ENCODE data around the gene CTAGE15. TPM values are rescaled to one million over a fixed set of nuclear protein-coding genes. Genes with fewer than 3 reads are reported as not detected.
A peak's percentile ranks its signal among the peaks of the same experiment; 100 is the strongest.
"Not testable (repeated sequence)": the region's sequence is repeated elsewhere in the genome, so short reads cannot be mapped to it uniquely, and the experiment has no call there.

Gene CTAGE15
- total and polyA plus RNA-seq, 4 donors = 0.04 to 5.9 (median 0.61) TPM

GRCh38 chr7:143617204-143617603 lies 45.6 kb downstream of the CTAGE15 start:
- not testable (repeated sequence) for DNase-seq; H3K9me3 ChIP-seq (ENCODE audit: control insufficient read depth in 4 of 4, insufficient read depth in 3 of 4, low read length in 3 of 4); ATAC-seq (ENCODE audit: insufficient read depth, low FRiP score); H3K4me3 ChIP-seq; H3K36me3 ChIP-seq (ENCODE audit: control insufficient read depth in 4 of 4, insufficient read depth in 4 of 4, low read length in 4 of 4); H3K27ac ChIP-seq (ENCODE audit: low read depth in 1 of 2, low read length in 1 of 2); H3K4me1 ChIP-seq (ENCODE audit: control insufficient read depth in 5 of 5, insufficient read depth in 5 of 5, low read length in 5 of 5); H3K9ac ChIP-seq (ENCODE audit: insufficient read depth in 1 of 2, low read length in 2 of 2); H3K27me3 ChIP-seq (ENCODE audit: control insufficient read depth in 3 of 3, insufficient read depth in 3 of 3, low read length in 2 of 3)
- WGBS, 2 donors = no CpG with 5 or more reads among the region's 1 CpG

GRCh38 chr7:143620058-143620457 lies 48.5 kb downstream of the CTAGE15 start:
- not testable (repeated sequence) for H3K4me3 ChIP-seq; H3K4me1 ChIP-seq (ENCODE audit: control insufficient read depth in 5 of 5, insufficient read depth in 5 of 5, low read length in 5 of 5); H3K27me3 ChIP-seq (ENCODE audit: control insufficient read depth in 3 of 3, insufficient read depth in 3 of 3, low read length in 2 of 3); H3K9ac ChIP-seq (ENCODE audit: insufficient read depth in 1 of 2, low read length in 2 of 2); H3K36me3 ChIP-seq (ENCODE audit: control insufficient read depth in 4 of 4, insufficient read depth in 4 of 4, low read length in 4 of 4); DNase-seq; H3K27ac ChIP-seq (ENCODE audit: low read depth in 1 of 2, low read length in 1 of 2); H3K9me3 ChIP-seq (ENCODE audit: control insufficient read depth in 4 of 4, insufficient read depth in 3 of 4, low read length in 3 of 4)
- peak; percentile 74 for ATAC-seq (ENCODE audit: insufficient read depth, low FRiP score)
- WGBS, 2 donors = 1% methylated on average over 13 of the region's 23 CpGs; no CpG with 5 or more reads in 1 of the 2 donors

DNA sequence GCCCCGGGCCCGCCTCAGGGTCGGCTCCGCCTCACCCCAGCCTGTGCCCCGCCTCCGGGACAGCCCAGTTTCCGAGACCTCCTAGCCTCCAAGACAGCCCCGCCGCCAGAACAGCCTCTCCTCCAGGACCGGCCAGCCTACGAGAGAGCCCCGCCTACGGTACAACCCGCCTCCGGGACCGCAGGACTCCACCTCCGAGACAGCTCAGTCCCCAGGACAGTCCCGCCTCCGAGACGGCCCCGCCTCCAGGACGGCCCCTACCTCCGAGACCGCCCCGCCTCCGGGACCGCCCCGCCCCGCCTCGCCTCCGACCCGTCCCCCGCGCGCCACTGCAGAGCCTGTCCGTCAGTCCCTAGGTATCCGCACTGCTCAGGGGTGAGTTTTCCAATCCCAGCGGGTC lies 49.0 kb downstream of the CTAGE15 start, which contains the start of gene TCAF2:
Gene TCAF2, plus strand, starts transcription at position 329 of the 400 bp plus-strand sequence.
- not testable (repeated sequence) for H3K9me3 ChIP-seq (ENCODE audit: control insufficient read depth in 4 of 4, insufficient read depth in 3 of 4, low read length in 3 of 4); H3K36me3 ChIP-seq (ENCODE audit: control insufficient read depth in 4 of 4, insufficient read depth in 4 of 4, low read length in 4 of 4); H3K27ac ChIP-seq (ENCODE audit: low read depth in 1 of 2, low read length in 1 of 2); H3K9ac ChIP-seq (ENCODE audit: insufficient read depth in 1 of 2, low read length in 2 of 2); H3K4me3 ChIP-seq; DNase-seq; H3K4me1 ChIP-seq (ENCODE audit: control insufficient read depth in 5 of 5, insufficient read depth in 5 of 5, low read length in 5 of 5); H3K27me3 ChIP-seq (ENCODE audit: control insufficient read depth in 3 of 3, insufficient read depth in 3 of 3, low read length in 2 of 3)
- 1% methylated on average over 19 of the region's 38 CpGs; no CpG with 5 or more reads in 1 of the 2 donors for WGBS, 2 donors
- peak; percentile 100 for ATAC-seq (ENCODE audit: insufficient read depth, low FRiP score)

DNA sequence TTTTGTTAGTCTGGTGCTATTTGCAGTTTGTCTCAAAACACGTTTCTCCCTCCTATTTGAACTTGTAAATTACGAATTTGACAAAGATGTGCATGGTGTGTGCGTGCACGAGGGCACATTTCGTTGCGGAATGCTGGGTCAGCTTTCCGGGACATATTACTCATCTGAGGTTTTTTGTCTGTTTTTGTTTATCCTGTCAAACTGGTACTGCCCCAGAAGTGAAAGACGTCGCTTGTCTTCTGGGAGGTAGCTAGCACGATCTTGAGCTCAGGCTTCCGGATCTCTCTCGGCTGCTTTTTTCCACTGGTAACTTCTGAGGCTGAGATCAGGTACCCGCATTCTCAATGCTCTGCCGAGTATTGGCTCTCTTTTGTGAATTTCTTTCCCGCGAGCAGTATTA lies 49.6 kb downstream of the CTAGE15 start:
- H3K9ac ChIP-seq (ENCODE audit: insufficient read depth in 1 of 2, low read length in 2 of 2); H3K36me3 ChIP-seq (ENCODE audit: control insufficient read depth in 4 of 4, insufficient read depth in 4 of 4, low read length in 4 of 4); H3K9me3 ChIP-seq (ENCODE audit: control insufficient read depth in 4 of 4, insufficient read depth in 3 of 4, low read length in 3 of 4); DNase-seq; H3K4me3 ChIP-seq; ATAC-seq (ENCODE audit: insufficient read depth, low FRiP score); H3K27me3 ChIP-seq (ENCODE audit: control insufficient read depth in 3 of 3, insufficient read depth in 3 of 3, low read length in 2 of 3); H3K27ac ChIP-seq (ENCODE audit: low read depth in 1 of 2, low read length in 1 of 2); H3K4me1 ChIP-seq (ENCODE audit: control insufficient read depth in 5 of 5, insufficient read depth in 5 of 5, low read length in 5 of 5): not testable (repeated sequence)
- WGBS, 2 donors = no CpG with 5 or more reads among the region's 16 CpGs

DNA sequence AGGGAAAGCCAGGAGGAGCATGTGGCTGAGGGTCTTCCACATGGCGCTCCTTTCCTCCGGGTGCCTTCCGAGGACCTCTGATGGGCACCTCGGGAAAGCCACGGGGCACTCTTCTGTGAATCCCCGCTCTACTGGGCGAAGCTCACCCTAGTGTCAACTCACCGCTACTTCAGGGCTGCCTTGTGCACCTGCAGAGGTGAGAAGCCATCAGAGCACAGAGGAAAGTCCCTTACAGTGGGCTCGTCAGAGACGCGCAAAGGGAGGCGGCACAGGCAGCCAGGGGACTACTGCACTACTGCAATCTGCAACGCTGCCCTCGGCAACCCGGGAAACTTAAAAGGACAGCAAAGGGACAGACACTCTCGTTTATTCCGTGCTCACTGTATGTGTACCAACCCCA lies 50.5 kb downstream of the CTAGE15 start:
- H3K27me3 ChIP-seq (ENCODE audit: control insufficient read depth in 3 of 3, insufficient read depth in 3 of 3, low read length in 2 of 3); ATAC-seq (ENCODE audit: insufficient read depth, low FRiP score); H3K4me3 ChIP-seq; DNase-seq; H3K9ac ChIP-seq (ENCODE audit: insufficient read depth in 1 of 2, low read length in 2 of 2); H3K9me3 ChIP-seq (ENCODE audit: control insufficient read depth in 4 of 4, insufficient read depth in 3 of 4, low read length in 3 of 4); H3K27ac ChIP-seq (ENCODE audit: low read depth in 1 of 2, low read length in 1 of 2); H3K36me3 ChIP-seq (ENCODE audit: control insufficient read depth in 4 of 4, insufficient read depth in 4 of 4, low read length in 4 of 4); H3K4me1 ChIP-seq (ENCODE audit: control insufficient read depth in 5 of 5, insufficient read depth in 5 of 5, low read length in 5 of 5): not testable (repeated sequence)
- WGBS, 2 donors = no CpG with 5 or more reads among the region's 17 CpGs

Small RNA genes within 50 kb of the gene (small RNA-seq; reads per million reads assigned to genes)
- gene AC073264.2 (ENCODE audit: low replicate concordance) = not detected
- not detected for gene RNU6-162P (ENCODE audit: low replicate concordance)

Other genes starting within 250 kb of the CTAGE15 start
- 1 to 10 TPM in 1 of 2 donors, under 1 TPM in 1; 0.80 to 1.1 TPM for gene FAM131B, start 209.1 kb upstream of the CTAGE15 start, total RNA-seq
- under 1 TPM; 0.18 to 0.29 TPM for gene FAM131B, start 209.1 kb upstream of the CTAGE15 start, polyA plus RNA-seq
- gene ZYX, start 190.5 kb upstream of the CTAGE15 start, total RNA-seq = 100 to 1,000 TPM; 100 to 310 TPM
- 100 to 1,000 TPM in 1 of 2 donors, 10 to 100 TPM in 1; 98.9 to 266 TPM for gene ZYX, start 190.5 kb upstream of the CTAGE15 start, polyA plus RNA-seq
- 10 to 100 TPM in 1 of 2 donors, 1 to 10 TPM in 1; 6.1 to 13.3 TPM for gene EPHA1, start 162.9 kb upstream of the CTAGE15 start, total RNA-seq
- gene EPHA1, start 162.9 kb upstream of the CTAGE15 start, polyA plus RNA-seq = 1 to 10 TPM; 4.2 to 5.7 TPM
- 1 to 10 TPM in 1 of 2 donors, not detected in 1; 1.0 TPM for gene TAS2R60, start 128.3 kb upstream of the CTAGE15 start, total RNA-seq
- gene TAS2R60, start 128.3 kb upstream of the CTAGE15 start, polyA plus RNA-seq = under 1 TPM in 1 of 2 donors, not detected in 1; 0.05 TPM
- under 1 TPM in 1 of 2 donors, not detected in 1; 0.77 TPM for gene TAS2R41, start 93.9 kb upstream of the CTAGE15 start, total RNA-seq
- gene TAS2R41, start 93.9 kb upstream of the CTAGE15 start, polyA plus RNA-seq = not detected
- gene TCAF2, start 49.2 kb downstream of the CTAGE15 start, total RNA-seq = 1 to 10 TPM; 2.6 to 4.4 TPM
- 1 to 10 TPM; 1.2 to 3.4 TPM for gene TCAF2, start 49.2 kb downstream of the CTAGE15 start, polyA plus RNA-seq
- 1 to 10 TPM in 1 of 2 donors, not detected in 1; 2.0 TPM for gene CTAGE6, start 185.9 kb downstream of the CTAGE15 start, total RNA-seq
- gene CTAGE6, start 185.9 kb downstream of the CTAGE15 start, polyA plus RNA-seq = under 1 TPM in 1 of 2 donors, not detected in 1; 0.01 TPM

All from lung (tissue), 11 donors.